H1 (cell line): ENCODE measurements around the gene FBH1. TPM values are rescaled to one million over a fixed set of nuclear protein-coding genes. Genes with fewer than 3 reads are reported as not detected.

Source experiments
- BCL11A ChIP-seq, 2 experiments: IDR thresholded peaks; one replicate each; pipeline ENCODE4 v1.6.1; 2011; ENCODE audit warnings: low read depth in 2 of 2, low read length in 2 of 2, mild to moderate bottlenecking in 2 of 2
- POLR2AphosphoS5 ChIP-seq: IDR thresholded peaks from 2 replicates; pipeline ENCODE4 v1.6.1; 2011; ENCODE audit warnings: low read depth, low read length
- RAD21 ChIP-seq, 2 experiments: IDR thresholded peaks in 1 of 2; conservative IDR thresholded peaks in 1 of 2; 2 replicates each; pipeline ENCODE4 v1.6.1; 2011; ENCODE audit warnings: low read depth in 2 of 2, low read length in 2 of 2, improper control_type of control experiment in 1 of 2, inconsistent platforms in 1 of 2, mild to moderate bottlenecking in 1 of 2, moderate library complexity in 1 of 2
- SAP30 ChIP-seq: fragments of 300-600 bp; sonication (generic); IDR thresholded peaks from 2 replicates; pipeline ENCODE4 v1.7.1; 2012; ENCODE audit warnings: low read length, moderate library complexity, mild to moderate bottlenecking, inconsistent platforms; ENCODE audit not compliant: insufficient read depth, insufficient replicate concordance
- TAF7 ChIP-seq: optimal IDR thresholded peaks from 2 replicates; pipeline ENCODE3; 2011; ENCODE audit warnings: low read depth, mild to moderate bottlenecking, inconsistent platforms, low read length, moderate library complexity, borderline replicate concordance
- USF2 ChIP-seq: IDR thresholded peaks from 2 replicates; pipeline ENCODE4 v1.6.1; 2011; ENCODE audit warnings: low read length, improper control_type of control experiment
- polyA plus RNA-seq, 7 experiments: library from polyadenylated mRNA; depleted of rRNA in 3 of 7; stranded (reverse) in 5 of 7; unstranded in 2 of 7; fragments of >200 nt in 5 of 7; fragments of 200-250 nt in 2 of 7; gene quantifications; 1 replicate in 5 of 7; 2 replicates in 1 of 7; 4 replicates in 1 of 7; pipeline versions ENCODE4 v1.2.1 to v1.2.3, GENCODE V29; 2011 to 2013; ENCODE audit warnings: missing spikeins in 2 of 7, mixed read lengths in 2 of 7
- total RNA-seq: library from RNA; stranded (reverse); fragmentation: NEBNext Ultra II Directional; extraction: Animal tissue kit (Norgen Biotek cat#: 25700); gene quantifications from 2 replicates; pipeline ENCODE4 v1.2.1, GENCODE V29; 2021

FBH1 gene
- total and polyA plus RNA-seq, 2 of the 8 experiments (the other 6 are each of a cell fraction or from before 2014, with no cell fraction given), result 31.1 to 51.8 TPM

- TF ChIP-seq TAF7 (no peak), POLR2AphosphoS5 (no peak), USF2 (no peak), BCL11A (IDR thresholded peaks at IDR 0.05; ENCODE audit: low read depth in 2 of 2, low read length in 2 of 2) (no peak), SAP30 (no peak), RAD21 (IDR thresholded peaks at IDR 0.05 in 1 of 2, conservative IDR thresholded peaks at IDR 0.05 in 1 of 2; ENCODE audit: low read depth in 2 of 2, low read length in 2 of 2) (no peak)
- TF ChIP-seq, all 59 proteins: peak for 0
Observed at GRCh38 chr10:5952731-5953385, 62.8 kb downstream of the FBH1 start (continued).
